Heart left ventricle (tissue), 13 donors: ENCODE results near the gene PRDX5.

Source experiments
- CTCF ChIP-seq, 12 donors: fragments of 200-600 bp; sonication (generic) in 4 of 12; IDR thresholded peaks; one replicate each; pipeline versions ENCODE4 v1.5.0 to v1.8.0; 2018 to 2022; ENCODE audit warnings: antibody characterized with exemption in 12 of 12, mild to moderate bottlenecking in 5 of 12
- POLR2A ChIP-seq, 2 donors: fragments of 450-650 bp; IDR thresholded peaks; one replicate each; pipeline ENCODE4 v1.6.1; 2017; ENCODE audit warnings: antibody characterized with exemption in 2 of 2, mild to moderate bottlenecking in 2 of 2, moderate library complexity in 2 of 2
- donor health status: ischemic (EF 13 %, LVEDD 7.1; RV severe dilation, severe dysfunction).
- donor health status: DM: no; HTN: yes; CAD: no.
- donor health status: DM: no; HTN: no; CAD: no.
- donor health status: ischemic (EF 25% LVEDD 6.9; RV normal size, moderate dysfunction).
- donor health status: ischemic (EF 25% LVEDD 5.7; RV mildly dilated, moderate dysfunction).
- donor health status: ischemic (EF 35%, LVEDD 5.7; RV mildly dilated, moderate dysfunction).
- donor health status: nonischemic (EF 11% LVEDD 7.7; RV severe dilation, severe dysfunction).
- donor health status: DM: yes; HTN: yes; CAD: no.
- donor health status: PGD.
- donor health status: ischemic (EF 29% LVEDD 5.4; RV normal size, mild dysfunction).
- donor health status: nonischemic (EF 23%, LVEDD 6.1; RV moderate dilation, normal function).

GRCh38 chr11:64306876-64307622 is 10.9 kb upstream of the PRDX5 start:
- TF ChIP-seq CTCF (IDR thresholded peaks at IDR 0.05) (no peak), POLR2A (IDR thresholded peaks at IDR 0.05) (no peak)
